HUES6 (cell line): ENCODE data around the gene FFAR1.

Experiments used
- H3K27ac ChIP-seq: 2 replicates; pipeline ENCODE4 v1.7.0; 2013; ENCODE audit warnings: low read depth, mild to moderate bottlenecking, low read length, inconsistent platforms
- H3K27me3 ChIP-seq: 2 replicates; pipeline ENCODE4 v1.6.1; 2013; ENCODE audit warnings: low read length; ENCODE audit not compliant: control insufficient read depth, insufficient read depth
- H3K36me3 ChIP-seq: 2 replicates; pipeline ENCODE4 v1.6.1; 2013; ENCODE audit warnings: low read length; ENCODE audit not compliant: control insufficient read depth, insufficient read depth
- H3K4me1 ChIP-seq: 2 replicates; pipeline ENCODE4 v1.6.1; 2013; ENCODE audit warnings: low read length; ENCODE audit not compliant: control insufficient read depth, insufficient read depth
- H3K4me3 ChIP-seq: 2 replicates; pipeline ENCODE4 v1.5.1; 2013; ENCODE audit warnings: low read depth, low read length
- H3K9ac ChIP-seq: one replicate; pipeline ENCODE4 v1.6.1; 2013; ENCODE audit warnings: mild to moderate bottlenecking, low read length
- H3K9me3 ChIP-seq: 2 replicates; pipeline ENCODE4 v1.6.1; 2013; ENCODE audit warnings: low read depth, low read length; ENCODE audit not compliant: control insufficient read depth, insufficient read depth

FFAR1 gene

GRCh38 chr19:35396240-35396885, 48.7 kb downstream of the FFAR1 start:
- Histone ChIP-seq H3K4me1 (0 out of 2 replicates have a peak, but pooled peaks cover 3% of the 10 kb centered on the region), H3K27me3 (no peaks in the 10 kb centered on the region), H3K4me3 (no peak overlapping the region), H3K9me3 (no peaks in the 10 kb centered on the region), H3K36me3 (no peaks in the 10 kb centered on the region), H3K9ac (no peak overlapping the region), H3K27ac (no peak overlapping the region)

GRCh38 chr19:35397064-35397463, 49.4 kb downstream of the FFAR1 start:
- no peaks in the 10 kb centered on the region for H3K27me3 ChIP-seq
- H3K36me3 ChIP-seq, result no peaks in the 10 kb centered on the region
- no peak overlapping the region for H3K27ac ChIP-seq
- no peak overlapping the region for H3K9ac ChIP-seq
- no peak overlapping the region for H3K4me3 ChIP-seq
- H3K4me1 ChIP-seq, result 0 out of 2 replicates have a peak, but pooled peaks cover 3% of the 10 kb centered on the region
- H3K9me3 ChIP-seq, result no peaks in the 10 kb centered on the region
